ENCODE data around the gene CIT. TPM values are rescaled to one million over a fixed set of nuclear protein-coding genes. Genes with fewer than 3 reads are reported as not detected.

CIT gene
- total and polyA plus RNA-seq, 2 donors (not counting 3 experiments of a cell fraction or from before 2014, with no cell fraction given): 13.3 to 61.8 TPM

GRCh38 chr12:119682639-119683252 is 194.4 kb downstream of the CIT start:
- Histone ChIP-seq H3K9me3 (replicated peaks; ENCODE audit: control insufficient read depth, insufficient read depth, low read length) (no peaks in the 10 kb centered on the region), H2AFZ (ENCODE audit: low read depth, low read length) (no peak overlapping the region), H3K79me2 (ENCODE audit: control insufficient read depth, insufficient read depth, low read length) (no peaks in the 10 kb centered on the region), H4K20me1 (replicated peaks; ENCODE audit: control insufficient read depth, extremely low read depth, insufficient read depth, low read length) (no peaks in the 10 kb centered on the region), H3K4me3 (replicated peaks in 1 of 3; ENCODE audit: insufficient read depth in 1 of 3, low read depth in 1 of 3, low read length in 3 of 3) (no peak overlapping the region), H3K4me1 (ENCODE audit: control insufficient read depth, extremely low read depth, insufficient read depth, low read length) (no peaks in the 10 kb centered on the region), H3K9me1 (replicated peaks; ENCODE audit: control insufficient read depth, extremely low read depth, insufficient read depth, low read length) (no peaks in the 10 kb centered on the region), H3K36me3 (ENCODE audit: control insufficient read depth in 2 of 2, extremely low read depth in 1 of 2, insufficient read depth in 2 of 2, low read length in 2 of 2) (peaks cover 9 to 27% of the 10 kb centered on the region in 2 experiments), H3K9ac (replicated peaks; ENCODE audit: extremely low read depth, insufficient read depth, low read length) (no peak overlapping the region), H3K4me2 (ENCODE audit: insufficient read depth, low read length) (no peak overlapping the region), H3K27ac (ENCODE audit: insufficient read depth, low read depth, low read length) (no peak overlapping the region), H3K27me3 (ENCODE audit: control insufficient read depth in 2 of 2, insufficient read depth in 2 of 2, low read length in 2 of 2) (no peaks in the 10 kb centered on the region)
- CTCF ChIA-PET: interaction anchor here (0.7 to 0.8 kb wide), 2 partner anchors 11 to 98 kb away, joined by 3 read pairs; no protein-coding TSS in a partner anchor
- TF ChIP-seq MYC (IDR thresholded peaks at IDR 0.05; ENCODE audit: low read depth, low read length) (no peak), EZH2 (IDR thresholded peaks at IDR 0.05; ENCODE audit: borderline replicate concordance, low read depth, low read length, severe bottlenecking) (no peak), FOS (IDR thresholded peaks at IDR 0.05; ENCODE audit: borderline replicate concordance, insufficient read depth, low read length) (no peak), POLR2AphosphoS5 (IDR thresholded peaks at IDR 0.05; ENCODE audit: insufficient read depth, low read depth, low read length) (no peak), GATA2 (IDR thresholded peaks at IDR 0.05; ENCODE audit: insufficient read depth, insufficient read length, low read depth, low read length) (no peak), CTCF (IDR thresholded peaks at IDR 0.05; ENCODE audit: extremely low read depth in 1 of 2, insufficient read depth in 1 of 2, low read depth in 1 of 2, low read length in 2 of 2) (no peak), JUN (IDR thresholded peaks at IDR 0.05; ENCODE audit: borderline replicate concordance, insufficient read depth, insufficient read length, low read depth) (no peak), POLR2A (IDR thresholded peaks at IDR 0.05; ENCODE audit: low read depth, low read length) (no peak)
- TF ChIP-seq, protein P1, sequence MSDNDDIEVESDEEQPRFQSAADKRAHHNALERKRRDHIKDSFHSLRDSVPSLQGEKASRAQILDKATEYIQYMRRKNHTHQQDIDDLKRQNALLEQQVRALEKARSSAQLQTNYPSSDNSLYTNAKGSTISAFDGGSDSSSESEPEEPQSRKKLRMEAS (IDR thresholded peaks at IDR 0.05; ENCODE audit: insufficient read depth, insufficient read length): no peak
- intact Hi-C loops (cut with micrococcal nuclease): no loop called here
- no TSS peak for BruUV-seq (replicated peaks)
- FAIRE-seq (no peak), DNase-seq (ENCODE audit: low read depth, low spot score) (no peak)
- POLR2A ChIA-PET: no interaction called here
- dilution Hi-C loops (cut with MboI; ENCODE audit: extremely low pct_ligation_motif_present, low sequenced_read_pairs): no loop called here
